HG03280 (cell line): ENCODE measurements around the gene ARHGDIG.

ENCODE experiments used
- ATAC-seq: cut with Tn5 transposase; IDR thresholded peaks from one replicate; pipeline ENCODE4 v1.9.1; 2021; ENCODE audit warnings: mild to moderate bottlenecking, moderate library complexity; ENCODE audit not compliant: unreplicated experiment

Gene ARHGDIG

GRCh38 chr16:293043-293775 is 12.8 kb downstream of the ARHGDIG start:
- ATAC-seq, result no peak

- no peak for ATAC-seq
Measured at GRCh38 chr16:296276-296675, 15.9 kb downstream of the ARHGDIG start.

DNA sequence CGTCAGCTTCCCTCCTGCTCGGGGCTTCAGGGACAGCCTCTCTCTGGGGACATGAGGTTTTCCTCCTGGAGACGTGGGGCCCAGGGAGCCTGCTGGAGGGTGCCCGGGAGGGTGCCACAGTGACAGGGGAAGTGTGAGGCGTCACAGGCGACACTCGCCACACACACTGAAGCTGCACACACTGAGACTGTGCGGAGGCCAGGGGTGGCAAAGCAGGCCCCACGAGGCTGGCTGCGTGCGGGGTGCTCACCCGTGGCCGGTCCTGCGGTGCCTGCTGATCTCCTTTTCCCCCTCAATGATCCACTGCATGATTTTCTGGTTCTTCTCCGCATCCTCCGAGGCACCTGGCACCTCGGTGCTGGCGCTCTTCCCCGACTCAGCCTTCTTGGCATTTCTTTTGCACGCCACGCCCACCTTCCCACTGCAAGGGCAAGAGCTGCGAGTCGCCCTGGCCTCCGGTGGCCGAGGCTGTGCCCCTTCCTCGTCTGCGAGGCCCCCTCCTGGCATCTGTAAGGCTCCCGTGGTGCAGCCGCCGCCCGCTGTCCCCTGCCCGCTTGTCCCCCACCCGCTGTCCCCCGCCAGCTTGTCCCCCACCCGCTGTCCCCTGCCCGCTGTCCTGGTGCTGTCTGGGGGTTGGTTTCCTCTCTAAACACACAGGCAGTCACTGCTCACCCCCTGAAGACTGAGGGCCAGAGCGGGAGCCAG is 16.6 kb downstream of the ARHGDIG start:
- ATAC-seq, result no peak

- ATAC-seq, result no peak
Measured at GRCh38 chr16:297832-298231, 17.4 kb downstream of the ARHGDIG start.

GRCh38 chr16:301235-301634 is 20.8 kb downstream of the ARHGDIG start:
- no peak for ATAC-seq

DNA sequence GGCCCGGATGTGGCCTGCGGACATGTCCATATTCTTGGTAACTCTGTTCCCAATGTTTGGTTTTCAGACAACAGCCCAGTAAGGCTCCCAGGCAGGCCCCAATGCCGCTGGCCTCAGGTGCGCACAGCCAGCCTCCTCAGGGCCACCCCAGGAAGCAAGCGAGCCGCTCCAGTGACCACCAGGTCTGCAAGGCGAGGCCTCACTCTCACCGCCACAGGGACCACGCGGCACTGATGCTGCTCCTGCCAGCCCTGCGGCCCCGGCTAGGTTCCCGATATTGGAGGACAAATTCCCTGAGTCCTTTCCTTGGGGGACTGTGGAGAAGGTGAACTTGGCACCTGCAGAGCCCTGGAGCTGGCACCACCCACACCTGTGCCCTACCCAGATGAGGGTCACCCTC is 21.6 kb downstream of the ARHGDIG start:
- no peak for ATAC-seq

DNA sequence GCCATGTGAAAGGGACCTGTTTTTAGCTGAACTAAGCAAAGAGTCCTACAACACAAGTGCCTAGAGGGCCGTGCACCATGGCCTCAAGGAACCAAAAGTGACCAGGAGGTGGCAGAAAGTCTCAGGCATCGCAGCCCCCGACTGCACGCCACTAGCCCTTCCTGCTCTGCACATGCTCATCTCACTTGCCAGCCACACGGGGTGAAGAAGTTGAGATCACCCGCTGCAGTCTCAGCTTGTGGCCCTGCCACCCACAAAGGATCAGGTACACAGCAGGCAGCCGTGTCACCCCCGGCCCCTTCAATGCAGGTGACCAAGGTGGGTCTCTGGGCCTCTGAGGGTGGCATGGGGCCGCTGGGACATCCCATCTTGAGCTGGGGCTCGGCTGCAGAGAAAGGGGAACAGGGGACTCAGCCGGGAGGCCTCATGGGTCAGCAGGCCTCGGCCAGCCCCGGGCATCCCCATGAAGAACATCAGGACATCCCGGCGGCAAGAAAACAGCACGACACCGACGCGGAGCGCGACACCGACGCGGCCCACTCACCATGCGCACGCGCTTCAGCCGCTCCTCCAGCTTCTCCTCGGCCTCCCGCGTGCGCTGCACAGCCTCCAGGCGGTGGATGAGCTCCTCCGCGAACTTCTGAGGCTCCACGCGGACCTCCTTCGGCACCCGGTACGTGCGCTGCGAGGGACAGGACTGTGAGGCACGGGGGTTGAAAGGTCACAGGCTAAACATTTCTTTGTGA is 23.5 kb downstream of the ARHGDIG start:
- no peak for ATAC-seq

GRCh38 chr16:305916-306626 is 25.7 kb downstream of the ARHGDIG start:
- ATAC-seq, result no peak

GRCh38 chr16:306911-307370 is 26.6 kb downstream of the ARHGDIG start:
- no peak for ATAC-seq

DNA sequence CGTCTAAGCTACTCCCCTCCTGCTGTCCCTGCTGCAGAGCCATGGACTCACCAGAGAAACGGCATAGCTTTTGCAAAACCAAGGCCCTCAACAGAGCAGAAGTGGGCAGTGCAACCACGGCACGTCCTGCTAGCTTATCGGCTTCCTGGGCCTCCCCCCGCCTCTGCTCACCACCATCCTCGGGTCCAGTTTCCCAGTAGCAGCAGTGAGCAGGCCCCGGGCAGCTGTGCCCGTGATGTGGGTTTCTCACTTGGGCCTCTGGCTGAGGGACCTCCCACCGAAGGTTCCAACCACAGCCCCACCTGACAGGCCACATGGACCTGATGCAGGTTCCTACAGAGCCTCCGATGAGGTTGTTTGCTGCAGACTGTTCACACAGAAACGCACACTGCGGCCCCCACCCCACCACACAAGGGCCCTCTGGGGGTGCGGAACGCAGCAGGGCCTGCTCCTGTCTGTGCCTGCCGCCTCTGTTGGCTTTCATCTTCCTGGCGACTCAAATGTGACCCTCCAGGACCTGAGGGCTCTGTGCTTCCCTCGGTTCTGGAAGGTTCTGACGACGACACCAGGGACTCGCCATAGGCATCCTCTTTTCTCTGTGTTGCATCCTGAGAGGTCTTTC is 27.4 kb downstream of the ARHGDIG start:
- no peak for ATAC-seq

GRCh38 chr16:309476-309875 is 29.1 kb downstream of the ARHGDIG start:
- no peak for ATAC-seq

- no peak for ATAC-seq
Measured at GRCh38 chr16:311725-312124, 31.3 kb downstream of the ARHGDIG start.

DNA sequence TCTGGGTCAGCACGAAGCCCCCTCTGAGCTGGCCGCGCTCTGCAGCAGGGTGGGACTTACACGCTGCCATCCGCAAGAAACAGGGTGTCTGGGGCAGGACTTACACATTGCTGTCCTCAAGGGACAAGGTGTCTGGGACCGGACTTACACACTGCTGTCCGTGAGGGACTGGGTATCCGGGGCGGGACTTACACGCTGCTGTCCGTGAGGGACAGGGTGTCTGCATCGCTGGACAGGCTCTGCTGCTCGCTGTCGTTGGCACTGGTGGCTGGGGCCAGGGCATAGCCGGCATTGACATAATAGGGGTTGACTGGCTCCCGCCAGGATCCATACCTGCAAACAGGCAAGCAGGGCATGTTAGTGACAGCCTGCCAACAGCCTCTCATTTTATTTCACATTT is 34.0 kb downstream of the ARHGDIG start:
- no peak for ATAC-seq

DNA sequence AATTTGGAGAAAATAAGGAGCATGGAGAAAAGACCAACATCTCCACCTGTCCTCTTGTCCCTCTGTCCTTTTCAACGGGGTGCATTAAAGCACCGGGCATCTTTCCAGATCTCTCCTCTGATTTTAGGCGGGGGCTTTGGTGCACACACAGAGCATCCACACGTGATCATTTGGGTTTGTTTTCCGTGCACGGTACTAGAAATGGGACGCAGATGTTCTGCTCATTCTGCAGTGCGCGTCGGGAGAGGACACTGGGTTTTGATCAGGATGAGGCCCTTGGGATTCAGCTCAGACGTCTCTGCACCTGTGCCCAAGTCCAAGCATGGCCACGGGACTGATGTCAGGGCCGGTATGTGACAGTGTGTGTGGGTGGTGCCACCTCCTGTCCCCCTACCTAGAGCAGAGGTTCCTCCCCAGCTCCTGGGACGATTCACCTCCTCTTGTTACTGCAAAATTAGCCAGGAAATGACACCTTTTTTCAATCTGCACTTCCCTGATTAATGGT is 34.5 kb downstream of the ARHGDIG start:
- ATAC-seq, result no peak

- ATAC-seq, result no peak
Measured at GRCh38 chr16:316741-317464, 36.5 kb downstream of the ARHGDIG start.

DNA sequence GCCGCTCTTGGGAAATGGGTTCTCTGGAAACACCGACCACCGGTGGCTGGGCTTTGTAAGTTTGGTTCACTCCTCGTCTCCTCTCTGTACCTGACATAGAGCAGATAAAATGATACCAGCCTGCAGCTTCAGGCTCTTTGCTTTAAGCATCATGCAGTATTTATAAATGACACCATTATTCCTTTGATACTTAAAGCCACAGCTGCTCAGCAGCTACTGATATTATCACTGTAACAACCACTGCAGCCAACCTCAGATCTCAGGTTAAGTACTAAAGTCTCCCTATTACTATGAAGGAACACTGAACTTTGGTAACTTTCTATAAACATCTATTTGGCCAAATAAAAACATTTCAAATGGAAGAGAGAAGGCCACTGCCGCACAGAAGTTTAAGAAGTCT is 37.2 kb downstream of the ARHGDIG start:
- ATAC-seq, result no peak

DNA sequence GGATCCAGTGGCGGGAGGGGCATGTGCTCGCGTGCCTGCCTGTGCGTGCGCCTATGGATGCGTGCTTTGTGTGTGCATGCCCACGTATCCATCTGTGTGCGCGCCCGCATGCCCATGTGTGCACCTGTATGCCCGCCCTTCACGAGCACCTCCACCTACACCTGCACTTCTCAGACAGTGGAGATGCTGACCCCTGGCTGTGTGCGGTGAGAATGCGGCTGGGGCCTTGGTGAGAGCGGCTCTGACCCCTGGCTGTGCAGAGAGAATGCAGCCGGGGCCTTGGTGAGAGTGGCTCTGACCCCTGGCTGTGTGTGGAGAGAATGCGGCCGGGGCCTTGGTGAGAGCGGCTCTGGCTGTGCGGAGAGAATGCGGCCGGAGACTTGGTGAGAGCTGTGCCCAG is 38.2 kb downstream of the ARHGDIG start:
- ATAC-seq, result no peak

GRCh38 chr16:320206-320605 is 39.8 kb downstream of the ARHGDIG start:
- ATAC-seq, result no peak

GRCh38 chr16:321532-321931 is 41.1 kb downstream of the ARHGDIG start:
- no peak for ATAC-seq
